Bronchial smooth muscle cell (primary cell): ENCODE data around the gene RAP2A. TPM values are rescaled to one million over a fixed set of nuclear protein-coding genes. Genes with fewer than 3 reads are reported as not detected.

Source experiments
- total RNA-seq: library from RNA; depleted of rRNA; stranded (reverse); fragments of >200 nt; gene quantifications from 2 replicates; pipeline ENCODE4 v1.2.1, GENCODE V29; 2014

RAP2A gene
- total RNA-seq, result 18.4 and 31.8 TPM in 2 replicates

GRCh38 chr13:97433727-97434396 is at the start of gene RAP2A:
TSS of gene RAP2A (plus strand) at chr13:97434169. CDS start at chr13:97434471, 302 bp downstream.

Other genes starting within 250 kb of the RAP2A start
- 28.9 and 33.7 TPM in 2 replicates for gene MBNL2, start 211.8 kb upstream of the RAP2A start, total RNA-seq